Brain pericyte (primary cell): ENCODE data around the gene PPFIBP1.

Experiments
- DNase-seq: peaks from one replicate; pipeline ENCODE4 v3.0.0-alpha.2; 2012; ENCODE audit warnings: low read depth, low spot score

PPFIBP1 gene

DNA sequence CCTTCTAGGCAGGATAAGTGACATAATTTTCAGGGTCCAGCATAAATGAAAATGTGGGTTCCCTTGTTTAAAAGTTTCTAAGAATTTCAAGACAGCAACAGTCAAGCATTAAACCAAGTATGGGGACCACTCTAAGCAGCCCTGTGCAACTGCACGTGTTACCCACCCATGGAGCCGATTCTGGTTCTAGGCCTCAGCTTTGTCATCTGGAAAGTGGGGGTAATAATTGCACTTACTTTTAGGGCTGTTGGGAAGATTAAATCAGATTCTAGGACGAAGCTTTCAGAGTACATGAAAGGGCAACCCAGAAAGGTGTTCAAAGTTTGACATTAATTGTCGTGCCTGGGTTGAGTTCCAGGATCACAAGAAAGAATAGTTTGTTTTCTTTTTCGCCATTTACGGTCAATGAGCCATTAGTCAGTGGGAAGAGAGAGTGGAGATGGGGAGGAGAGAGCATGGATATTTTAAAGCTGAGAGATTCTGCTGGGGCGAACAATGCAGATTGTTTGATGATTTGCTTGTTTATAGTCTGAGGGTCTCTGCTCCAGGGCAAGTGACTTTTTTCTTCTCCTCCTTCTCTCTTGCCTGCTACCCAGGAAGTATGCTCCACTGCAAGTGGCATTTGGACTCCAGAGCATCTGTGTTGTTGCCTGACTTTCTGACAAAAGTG is 10.7 kb upstream of the PPFIBP1 start:
- DNase-seq = no peak

DNA sequence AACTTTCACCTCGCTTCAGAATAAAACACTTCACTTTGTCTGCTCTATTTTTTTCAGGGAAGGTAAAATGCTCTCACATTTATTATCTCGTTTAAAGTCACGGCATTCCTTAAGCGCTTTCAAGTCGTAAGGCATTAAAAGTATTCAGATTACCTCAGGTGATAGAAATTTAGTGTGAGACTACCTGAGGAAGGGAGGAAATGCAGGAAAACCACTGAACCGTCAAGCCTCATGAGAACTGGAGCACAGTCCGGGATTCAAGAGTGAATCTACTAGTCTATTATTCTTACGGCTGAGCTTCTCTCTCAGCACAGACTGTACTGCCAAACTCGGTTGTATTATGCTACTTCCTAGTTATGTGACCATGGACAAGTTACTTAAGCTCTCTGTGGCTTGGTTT is 8.3 kb upstream of the PPFIBP1 start:
- no peak for DNase-seq

DNA sequence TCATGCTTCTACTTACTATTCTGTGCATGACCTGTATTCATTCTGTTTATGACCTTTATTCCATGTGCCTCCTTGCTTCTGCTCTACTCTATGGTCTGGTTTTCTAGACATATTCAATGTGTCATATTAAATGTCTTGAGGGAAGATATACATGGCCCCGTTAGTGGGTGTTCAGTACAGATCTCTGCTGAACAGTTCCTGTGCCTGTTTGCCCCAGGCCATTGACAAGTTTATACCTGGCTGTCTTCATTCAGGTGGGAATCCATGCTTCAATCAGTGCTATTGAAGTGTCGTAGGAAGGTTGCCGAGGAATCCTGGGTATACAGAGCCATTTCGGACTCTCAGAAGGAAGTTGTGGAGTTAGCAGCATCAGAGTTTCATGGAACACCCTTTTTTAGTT is 7.4 kb upstream of the PPFIBP1 start:
- no peak for DNase-seq

DNA sequence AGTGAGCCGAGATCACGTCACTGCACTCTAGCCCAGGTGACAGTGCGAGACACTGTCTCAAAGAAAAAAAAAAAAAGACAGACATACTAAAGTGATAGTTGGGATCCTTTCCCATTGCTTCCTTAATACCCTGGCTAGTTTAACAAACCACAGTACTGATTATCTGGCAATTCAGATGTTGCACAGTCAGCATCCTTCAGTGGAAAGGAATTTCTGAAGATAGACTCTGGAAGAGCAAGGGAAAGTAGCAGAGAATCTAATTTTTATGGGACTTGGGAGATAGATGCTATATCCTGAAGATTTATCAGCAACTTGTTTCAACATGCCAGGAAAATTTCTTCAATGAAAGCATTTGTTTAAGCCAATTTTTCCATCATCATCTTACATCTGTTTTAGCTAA is 6.5 kb upstream of the PPFIBP1 start:
- DNase-seq = no peak

DNA sequence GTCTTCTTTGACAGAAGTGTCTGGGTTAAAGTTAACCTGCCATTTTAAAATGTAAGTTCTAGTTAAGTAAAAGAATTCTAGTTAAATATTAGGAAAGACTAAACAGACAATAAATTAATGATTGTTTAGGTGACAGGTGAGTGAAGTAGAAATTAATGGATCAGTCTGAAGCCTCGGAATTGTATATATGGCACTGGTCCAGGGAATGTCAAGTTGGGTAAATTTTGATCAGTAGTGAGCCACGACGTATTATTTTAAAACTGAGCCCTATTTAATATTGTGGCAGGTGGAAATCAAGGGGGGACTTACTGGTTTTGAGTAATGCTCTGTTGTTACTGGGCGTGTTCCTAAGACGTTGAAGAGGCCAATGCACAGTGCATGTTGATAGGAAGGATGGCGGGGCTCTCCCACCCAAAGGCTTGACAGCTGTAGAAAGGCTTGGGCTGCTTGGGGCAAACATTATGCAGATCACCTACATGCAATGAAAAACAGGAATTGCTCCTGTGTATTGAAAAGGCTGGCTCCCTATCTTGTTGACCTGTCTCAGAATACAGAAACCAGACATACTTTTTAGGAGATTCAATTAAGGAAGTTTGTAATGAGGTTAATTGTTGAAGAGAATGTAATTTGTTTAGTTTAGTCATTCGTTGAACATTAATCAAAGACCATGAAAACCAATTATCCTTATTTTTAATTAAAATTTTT is 5.9 kb upstream of the PPFIBP1 start:
- no peak for DNase-seq

DNA sequence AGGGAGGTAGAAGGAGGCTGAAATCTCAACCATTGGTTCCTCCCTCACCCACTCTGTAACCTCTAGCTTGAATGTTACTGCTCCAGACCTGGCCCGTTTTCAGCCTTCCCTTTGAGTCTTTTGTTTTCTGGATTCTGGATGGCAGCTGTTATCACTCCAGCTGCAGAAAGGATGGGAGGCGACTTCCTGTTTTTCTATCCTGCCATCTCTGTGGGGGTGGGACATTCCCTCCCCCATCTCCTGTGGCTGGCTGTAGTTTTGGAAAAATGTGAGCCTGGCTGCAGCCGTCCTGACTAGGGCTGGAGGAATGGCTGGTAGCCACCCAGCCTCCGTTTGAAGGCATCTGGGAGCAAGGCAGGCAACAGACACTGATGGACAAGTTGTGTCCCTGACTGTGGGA is 2.9 kb upstream of the PPFIBP1 start:
- no peak for DNase-seq

DNA sequence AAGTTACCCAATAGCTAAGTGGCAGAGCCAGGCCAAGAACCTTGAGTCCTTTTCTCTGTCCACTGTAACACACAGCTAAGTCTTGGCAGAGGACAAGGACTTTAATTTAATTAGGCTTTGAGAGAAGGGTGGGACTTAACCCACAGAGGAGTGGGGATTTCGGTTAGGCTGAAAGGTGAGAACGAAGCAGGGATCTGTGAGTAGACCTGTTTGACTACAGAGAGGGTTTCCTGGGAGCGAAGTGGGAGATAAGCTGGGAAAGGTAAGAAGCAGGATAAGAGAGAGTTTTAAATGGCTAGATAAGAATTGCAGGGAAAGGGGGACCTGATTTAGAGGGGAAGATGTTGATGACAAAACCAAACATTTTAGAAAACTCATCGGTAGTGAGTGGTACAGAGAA is 2.0 kb upstream of the PPFIBP1 start:
- no peak for DNase-seq

DNA sequence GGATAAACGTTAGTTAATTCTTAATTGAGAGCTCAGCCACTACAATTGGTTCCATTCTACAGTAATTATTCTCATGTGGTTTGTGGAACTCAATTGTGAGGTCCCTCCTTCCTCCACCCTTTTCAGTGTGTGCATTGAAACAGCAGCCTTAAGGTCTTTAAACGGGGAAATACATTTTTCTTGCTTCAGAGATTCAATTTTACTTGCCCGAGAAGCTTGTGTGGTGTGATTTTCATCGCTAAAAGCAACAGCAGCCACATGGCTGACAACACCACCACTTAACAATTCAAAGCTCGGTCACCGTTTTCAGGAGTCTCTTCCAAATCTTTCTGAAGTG is 733 bp upstream of the PPFIBP1 start:
- no peak for DNase-seq

DNA sequence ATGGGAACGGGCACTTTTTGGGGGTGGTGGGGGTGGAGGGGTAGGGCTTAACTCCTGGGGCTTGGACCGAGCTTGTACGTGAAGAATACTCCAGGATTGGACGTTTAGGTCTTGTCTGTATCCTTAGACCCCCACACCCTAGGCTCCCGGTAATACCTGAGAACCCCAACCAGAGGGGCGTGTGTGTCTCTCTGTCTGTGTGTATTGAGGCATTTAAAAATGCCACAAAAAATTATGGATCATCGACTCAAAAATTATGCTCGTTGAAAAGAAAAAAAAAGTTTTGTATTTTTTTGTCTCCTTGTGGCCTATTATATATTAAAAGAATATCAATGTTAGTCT is 459 bp downstream of the PPFIBP1 start:
- DNase-seq = no peak

DNA sequence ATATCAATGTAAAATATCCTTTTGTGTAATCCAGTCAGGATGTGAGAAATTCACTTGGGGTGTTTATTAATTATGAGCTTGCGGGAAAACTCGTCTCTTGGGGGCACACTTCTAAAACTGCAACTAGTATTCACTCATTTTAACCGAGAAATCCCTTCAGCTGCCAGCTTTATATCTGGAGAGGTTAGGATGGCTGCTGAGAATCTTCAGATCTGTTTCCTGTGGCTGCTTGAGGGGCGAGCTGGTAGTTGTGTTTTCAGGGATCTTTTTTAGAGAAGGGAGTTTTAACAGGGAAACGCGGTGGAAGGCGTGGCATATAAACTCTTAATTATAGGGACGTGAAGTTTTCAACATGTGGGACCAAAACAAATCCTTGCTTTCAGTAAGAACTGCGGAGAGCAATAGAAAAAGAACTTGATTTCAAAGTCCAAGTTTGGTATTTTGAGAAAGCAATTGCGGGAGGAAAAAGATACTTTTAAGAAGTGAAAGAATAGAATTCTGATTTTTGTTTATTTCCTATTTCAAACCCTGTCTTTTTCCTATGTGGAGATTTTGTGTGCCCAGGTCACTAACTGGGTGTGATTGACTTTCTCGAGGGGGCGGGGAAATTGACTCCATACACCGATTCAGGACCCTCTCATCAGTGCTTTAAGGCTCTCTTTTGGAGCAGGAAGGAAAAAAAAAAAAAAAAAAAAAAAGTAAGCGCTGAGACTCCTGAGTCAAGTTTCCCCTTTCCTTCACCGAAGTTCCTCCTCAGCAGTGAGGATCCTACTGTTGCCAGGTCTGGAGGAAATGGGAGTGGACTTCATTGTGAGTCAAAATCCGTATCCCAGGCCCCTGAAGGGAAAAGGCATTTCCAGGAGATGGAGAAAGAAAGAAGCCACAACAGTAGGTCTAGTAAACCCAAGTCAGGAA is 1.1 kb downstream of the PPFIBP1 start:
- no peak for DNase-seq

DNA sequence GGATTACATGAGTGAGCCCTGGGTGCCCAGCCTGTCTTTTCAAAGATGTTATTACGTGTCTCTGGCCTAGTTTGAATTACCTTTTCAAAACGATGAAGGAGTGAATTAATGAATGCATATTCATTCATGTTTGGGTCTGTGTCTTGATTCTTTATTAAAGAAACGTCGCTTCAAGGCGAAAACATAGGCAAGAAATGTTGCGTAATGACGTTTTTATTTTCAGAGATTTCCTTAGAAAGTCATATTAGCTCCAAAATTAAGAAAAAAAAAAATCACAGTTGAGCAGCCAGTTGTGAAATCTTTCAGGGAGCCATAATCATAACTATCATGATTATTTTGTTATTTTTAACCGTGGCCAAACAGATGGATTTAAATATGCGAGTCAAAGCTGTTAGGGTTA is 3.5 kb downstream of the PPFIBP1 start:
- no peak for DNase-seq

DNA sequence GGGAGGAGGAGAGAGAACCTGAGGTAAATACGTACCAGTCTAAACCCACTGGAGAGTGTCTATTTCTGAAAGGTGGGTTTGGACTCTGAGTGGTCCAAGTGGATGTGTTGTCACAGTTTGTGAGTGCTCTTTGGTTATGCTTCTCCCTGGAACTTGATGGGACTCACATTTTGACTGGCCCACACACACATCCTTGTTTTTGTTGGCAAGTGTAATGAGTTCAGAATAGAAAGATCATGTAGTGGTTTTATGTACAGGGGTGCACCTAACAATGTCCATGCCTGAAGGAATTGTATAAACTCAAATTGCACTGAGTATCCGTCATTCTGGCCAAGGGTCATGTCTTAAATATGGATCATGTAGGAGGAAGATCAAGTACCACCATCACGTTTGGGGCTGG is 4.8 kb downstream of the PPFIBP1 start:
- DNase-seq = no peak

DNA sequence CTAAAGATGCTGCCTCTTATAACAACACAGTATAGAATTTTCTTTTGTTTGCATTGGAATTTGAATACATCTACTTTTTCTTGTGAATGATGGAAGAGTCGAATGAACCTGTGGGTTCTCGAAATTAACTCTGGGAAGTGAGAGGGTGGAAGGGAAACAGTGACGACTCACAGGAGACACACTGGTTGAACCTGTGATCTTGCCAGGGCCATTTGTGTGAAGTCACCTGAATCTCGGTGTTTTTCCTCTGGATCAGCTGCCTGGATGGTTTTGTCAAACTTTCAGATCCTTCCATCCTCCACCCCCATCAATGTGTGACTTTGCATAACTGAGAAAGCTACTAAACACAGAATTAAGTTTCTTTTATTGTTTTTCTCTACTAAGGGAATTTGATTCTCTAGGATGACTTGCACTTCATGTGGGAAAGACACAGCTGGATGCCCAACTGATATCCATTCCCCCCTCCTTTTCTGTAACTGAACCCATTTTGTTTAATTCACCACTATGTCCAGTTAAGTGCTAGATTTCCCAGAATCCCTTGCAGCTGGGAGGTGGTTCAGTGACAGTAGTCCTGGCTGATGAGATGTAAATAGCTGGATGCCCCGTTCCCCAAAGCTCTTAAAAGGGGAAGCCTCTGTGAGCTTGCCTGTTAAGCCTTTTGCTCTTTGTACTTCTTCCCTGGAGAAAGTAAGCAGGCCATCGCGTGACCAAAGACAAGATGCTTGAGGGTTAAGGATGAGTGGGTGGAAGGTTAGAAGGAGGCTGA is 6.3 kb downstream of the PPFIBP1 start:
- DNase-seq = no peak

DNA sequence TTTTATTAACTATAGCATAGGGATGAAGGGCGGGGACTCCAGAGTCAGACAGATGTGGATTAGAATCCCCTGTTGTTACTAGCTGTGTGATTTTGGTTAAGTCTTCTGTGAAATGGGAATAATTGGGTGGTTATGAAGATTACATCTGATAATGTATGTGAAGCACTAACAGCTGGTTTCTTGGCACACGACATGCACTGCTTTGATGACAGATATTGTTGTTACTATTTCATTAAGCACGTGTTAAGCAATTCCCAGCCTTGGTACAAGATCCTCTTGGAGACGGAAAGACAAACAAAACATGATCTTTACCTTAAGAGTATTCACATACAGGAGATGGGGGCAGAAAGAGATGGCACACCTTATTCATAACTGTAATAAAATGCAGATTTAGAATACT is 7.9 kb downstream of the PPFIBP1 start:
- DNase-seq = no peak

DNA sequence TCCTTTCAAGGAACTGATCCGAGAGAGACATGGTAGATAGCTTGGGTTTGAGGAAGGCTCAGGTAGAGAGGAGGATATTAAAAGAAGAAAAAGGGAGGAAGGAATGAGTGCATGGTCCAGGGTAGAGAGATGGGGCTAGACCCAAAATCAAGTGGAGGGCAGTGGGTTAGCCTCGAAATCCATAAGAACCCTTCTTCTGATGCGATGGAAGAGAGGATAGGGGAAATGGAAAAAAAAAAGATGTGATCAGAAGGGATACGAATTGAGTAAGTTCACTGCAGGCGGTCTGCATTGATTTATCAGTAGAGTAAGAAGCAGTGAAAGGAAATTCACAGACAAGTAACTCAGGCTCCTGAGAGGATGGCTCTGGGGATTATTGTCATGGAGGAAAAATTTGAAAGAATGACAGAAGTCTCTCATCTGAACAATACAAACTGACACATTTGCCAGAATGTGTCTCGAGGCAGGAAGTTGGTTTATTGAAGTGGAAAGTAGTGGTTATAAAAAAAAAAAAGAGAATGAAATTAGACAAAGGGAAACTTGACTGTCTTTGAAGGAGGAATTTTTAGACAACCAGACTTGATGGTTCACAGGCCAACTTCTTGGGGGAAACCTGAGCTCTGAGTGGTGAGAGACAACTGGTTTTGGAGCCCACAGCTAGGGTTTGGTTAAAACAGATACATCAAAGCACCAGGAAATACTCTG is 10.2 kb downstream of the PPFIBP1 start:
- no peak for DNase-seq

DNA sequence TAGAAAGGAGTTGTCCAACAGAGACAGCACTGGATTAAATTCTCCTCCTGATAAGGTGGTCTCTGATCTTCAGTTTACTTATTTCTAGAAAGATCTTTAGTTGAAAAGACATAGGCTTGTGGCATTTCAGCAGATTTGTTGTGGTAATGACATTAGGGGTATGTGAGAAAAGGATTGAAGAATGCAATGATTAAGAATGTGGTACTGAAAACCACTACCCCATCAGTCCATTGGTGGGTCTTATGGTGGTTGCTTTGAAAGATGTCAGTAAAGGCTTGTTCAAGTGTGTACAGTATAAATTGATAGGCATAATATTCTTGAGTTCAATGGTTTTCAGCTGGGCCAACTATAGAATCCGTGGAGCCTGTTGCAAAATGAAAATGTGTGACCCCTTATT is 10.8 kb downstream of the PPFIBP1 start:
- no peak for DNase-seq

DNA sequence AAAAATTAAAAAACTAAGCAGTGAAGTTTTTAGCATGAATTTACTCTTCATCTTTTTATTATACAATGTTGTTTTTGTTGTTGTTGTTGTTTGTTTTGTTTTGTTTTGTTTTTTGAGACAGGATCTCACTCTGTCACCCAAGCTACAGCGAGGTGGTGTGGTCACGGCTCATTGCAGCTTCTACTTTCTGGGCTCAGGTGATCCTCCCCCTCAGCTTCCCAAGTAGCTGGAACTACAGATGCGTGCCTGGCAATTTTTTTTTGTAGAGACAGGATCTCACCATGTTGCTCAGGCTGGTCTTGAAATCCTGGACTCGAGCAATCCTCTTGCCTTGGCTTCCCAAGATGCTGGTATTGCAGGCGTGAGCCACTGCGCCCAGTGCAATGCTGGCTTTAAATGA is 11.3 kb downstream of the PPFIBP1 start:
- no peak for DNase-seq

DNA sequence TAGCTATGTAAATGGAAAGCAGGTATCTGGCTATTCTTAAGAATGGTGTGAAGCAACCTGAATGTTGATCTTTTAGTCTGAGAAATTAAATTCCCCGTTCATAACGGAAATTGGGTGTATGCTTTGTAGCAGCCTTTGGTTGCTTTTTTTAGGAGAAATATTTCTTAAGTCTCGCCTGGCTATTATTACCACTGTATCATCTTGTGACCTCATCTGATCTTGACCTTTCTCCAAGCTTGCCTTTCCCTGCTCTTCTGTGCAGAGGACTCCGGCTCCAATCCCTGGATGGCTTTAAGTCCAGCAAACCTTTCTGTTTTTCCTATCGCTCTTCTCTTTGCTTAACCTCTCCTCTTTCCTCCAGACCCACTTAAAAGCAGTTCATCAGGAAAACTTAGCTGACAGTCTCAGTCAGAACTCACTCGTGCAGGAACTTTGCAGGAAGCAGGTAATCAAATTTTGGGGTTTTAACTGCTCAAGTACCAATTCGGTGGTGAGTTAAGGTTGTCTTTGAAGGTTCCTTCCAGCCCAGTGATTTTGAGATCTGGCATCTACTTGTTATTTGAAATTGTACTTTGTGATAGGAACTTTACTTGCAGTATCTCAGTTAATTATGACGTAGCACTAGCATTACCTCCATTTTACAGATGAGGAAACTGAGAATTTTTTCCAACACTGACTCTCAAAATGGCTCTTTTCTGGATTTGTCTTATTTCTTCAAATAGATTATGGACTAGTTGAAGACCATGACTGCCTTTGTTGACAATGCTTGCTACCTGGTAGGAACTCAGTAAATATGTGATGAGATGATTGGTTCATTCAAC is 14.1 kb downstream of the PPFIBP1 start:
- no peak for DNase-seq

DNA sequence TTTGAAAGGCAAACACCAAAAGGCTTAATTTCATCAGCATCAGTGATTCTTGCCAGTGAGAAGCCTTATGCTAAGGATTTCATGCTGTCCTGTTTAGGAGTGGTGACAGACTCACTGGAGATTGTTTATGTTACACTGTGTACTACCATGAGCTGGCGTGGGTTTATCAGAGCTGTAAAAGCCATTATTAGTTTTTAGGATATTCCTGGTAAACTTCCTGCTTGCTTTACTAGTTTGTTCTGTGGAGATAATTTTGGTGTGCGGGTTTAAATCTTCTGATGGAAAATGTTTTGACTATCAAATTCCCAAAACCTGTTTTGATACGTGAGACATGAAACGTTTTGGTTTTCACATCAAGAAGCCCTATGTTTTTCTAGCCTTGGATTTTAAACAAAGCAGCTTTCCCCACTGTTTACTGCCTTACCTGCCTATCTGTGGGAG is 15.2 kb downstream of the PPFIBP1 start:
- DNase-seq = no peak

DNA sequence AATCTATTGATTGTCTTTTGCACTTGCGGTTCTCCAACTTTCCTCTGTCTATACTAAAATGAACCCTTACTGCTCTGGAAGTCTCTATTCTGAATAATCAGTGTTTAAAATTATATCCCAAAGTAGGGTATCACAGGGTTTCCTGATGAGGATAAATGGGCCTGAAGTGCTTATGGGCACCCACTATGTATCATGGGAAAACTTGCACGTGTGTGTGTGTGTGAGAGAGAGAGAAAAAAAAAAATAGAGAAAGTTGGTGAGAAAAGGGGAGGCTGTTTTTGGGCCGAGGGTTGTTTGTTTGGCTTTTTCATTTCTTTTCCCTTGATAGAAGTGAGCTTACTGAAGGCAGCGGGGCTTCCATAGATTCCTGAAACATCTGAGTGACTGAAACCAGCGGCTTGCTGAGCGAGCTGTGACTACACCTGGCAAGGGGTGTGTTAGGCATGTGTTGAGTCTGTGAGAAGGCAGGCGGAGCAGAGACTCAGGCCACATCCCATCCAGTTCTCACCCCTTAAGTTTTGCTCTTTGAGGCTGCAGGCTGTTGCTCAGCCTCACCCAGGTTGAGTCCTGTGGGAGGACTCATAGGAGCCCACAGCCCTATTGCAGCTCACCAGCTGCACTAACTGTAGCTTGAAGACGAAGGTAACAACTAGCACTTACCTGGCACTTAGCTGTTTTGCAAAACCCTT is 17.2 kb downstream of the PPFIBP1 start:
- no peak for DNase-seq
